Activated CD4-positive, alpha-beta T cell treated with anti-CD3 and anti-CD28 coated beads for 36 hours (primary cell): ENCODE measurements around the gene TBX10. TPM values are rescaled to one million over a fixed set of nuclear protein-coding genes. Genes with fewer than 3 reads are reported as not detected.

Experiments used
- ATAC-seq: fragments of 200-7000 bp; cut with Tn5 transposase; one replicate; pipeline ENCODE4 v1.10.0; 2021; ENCODE audit warnings: mild to moderate bottlenecking, moderate library complexity
- CTCF ChIA-PET: fragments of 350-600 bp; sonication (Branson Sonifier 250); formaldehyde crosslinking; loops from one replicate; lab custom pipeline; 2021; ENCODE audit warnings: antibody characterized with exemption; lab: Charles Lee
- POLR2A ChIA-PET: fragments of 350-600 bp; sonication (Branson Sonifier 250); formaldehyde crosslinking; loops from one replicate; lab custom pipeline; 2021; ENCODE audit warnings: antibody characterized with exemption, inconsistent platforms; lab: Charles Lee
- DNase-seq: peaks from one replicate; pipeline ENCODE4 v3.0.0-alpha.2; 2020
- H3K27ac Mint-ChIP-seq: one replicate; pipeline ENCODE4 v1.8.0; 2021; ENCODE audit warnings: mixed read lengths
- H3K27me3 Mint-ChIP-seq: one replicate; pipeline ENCODE4 v1.8.0; 2021; ENCODE audit warnings: mixed read lengths
- H3K36me3 Mint-ChIP-seq: one replicate; pipeline ENCODE4 v1.8.0; 2021; ENCODE audit warnings: low read depth, mixed read lengths
- H3K4me1 Mint-ChIP-seq: one replicate; pipeline ENCODE4 v1.8.0; 2021; ENCODE audit warnings: mixed read lengths
- H3K4me3 Mint-ChIP-seq: one replicate; pipeline ENCODE4 v1.8.0; 2021; ENCODE audit warnings: mild to moderate bottlenecking, moderate library complexity, mixed read lengths
- H3K9me3 Mint-ChIP-seq: one replicate; pipeline ENCODE4 v1.8.0; 2021; ENCODE audit warnings: low read depth, mixed read lengths
- intact Hi-C, 2 experiments: fragments of 100-400 bp; cut with DNase I in 1 of 2; cut with micrococcal nuclease in 1 of 2; formaldehyde crosslinking; loops; one replicate each; pipeline versions ENCODE4 v1.14.2 to v1.15.1; 2022 to 2024; cut with DNase I, micrococcal nuclease
- total RNA-seq, 2 experiments: library from RNA; stranded (reverse); gene quantifications; one replicate each; pipeline ENCODE4 v1.2.3, GENCODE V29; 2021

Gene TBX10
- total RNA-seq, 2 experiments from 2014 or later: not detected

DNA sequence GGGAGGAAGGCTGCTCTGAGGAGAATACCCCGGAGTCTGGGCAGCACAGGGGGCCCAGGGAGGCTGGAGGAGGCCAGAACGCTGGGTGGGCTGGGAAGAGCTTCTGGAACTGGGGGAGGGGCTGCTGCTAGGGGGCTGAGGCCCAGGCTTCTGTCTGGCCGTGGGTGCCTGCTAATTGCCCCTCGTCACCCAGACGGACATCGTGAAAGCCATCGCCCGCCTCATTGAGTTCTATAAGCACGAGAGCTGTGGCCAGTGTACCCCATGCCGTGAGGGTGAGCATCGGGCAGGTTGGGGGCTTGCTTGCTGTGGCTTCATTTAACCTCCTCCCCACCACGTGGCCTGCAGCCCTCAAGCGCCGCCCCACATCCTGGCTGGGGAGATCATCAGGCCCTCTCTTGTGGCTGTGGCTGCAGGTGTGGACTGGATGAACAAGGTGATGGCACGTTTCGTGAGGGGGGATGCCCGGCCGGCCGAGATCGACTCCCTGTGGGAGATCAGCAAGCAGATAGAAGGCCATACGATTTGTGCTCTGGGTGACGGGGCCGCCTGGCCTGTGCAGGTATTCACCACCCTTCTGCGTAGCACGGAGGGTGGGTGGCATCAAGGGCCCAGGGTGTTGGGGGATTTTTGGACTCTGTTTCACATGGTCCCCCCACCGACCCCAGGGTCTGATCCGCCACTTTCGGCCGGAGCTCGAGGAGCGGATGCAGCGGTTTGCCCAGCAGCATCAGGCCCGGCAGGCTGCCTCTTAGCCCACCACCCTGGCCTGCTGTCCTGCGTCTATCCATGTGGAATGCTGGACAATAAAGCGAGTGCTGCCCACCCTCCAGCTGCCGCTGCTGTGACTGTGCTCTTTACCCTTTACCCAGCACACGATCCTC is 27.6 kb downstream of the TBX10 start:
- ChIA-PET CTCF (interaction anchor here (0.7 to 1.0 kb wide), 2 partner anchors 18 to 646 kb away, joined by 3 to 4 read pairs; partner anchors contain the start of gene NUDT8), POLR2A (no interaction called here)
- H3K27me3 Mint-ChIP-seq: no peaks in the 10 kb centered on the region
- H3K4me1 Mint-ChIP-seq: peaks cover 35% of the 10 kb centered on the region
- peak overlapping the region; percentile 63 for H3K27ac Mint-ChIP-seq
- intact Hi-C loops: loop anchor here in 1 of 2 experiments (5.0 kb wide), 1 partner anchor 105 kb away; the partner anchor contains the start of genes CDK2AP2 and PITPNM1
- DNase-seq (no peak), ATAC-seq (no peak)
- H3K36me3 Mint-ChIP-seq: peaks cover 29% of the 10 kb centered on the region
- no peaks in the 10 kb centered on the region for H3K9me3 Mint-ChIP-seq
- H3K4me3 Mint-ChIP-seq: no peak overlapping the region

DNA sequence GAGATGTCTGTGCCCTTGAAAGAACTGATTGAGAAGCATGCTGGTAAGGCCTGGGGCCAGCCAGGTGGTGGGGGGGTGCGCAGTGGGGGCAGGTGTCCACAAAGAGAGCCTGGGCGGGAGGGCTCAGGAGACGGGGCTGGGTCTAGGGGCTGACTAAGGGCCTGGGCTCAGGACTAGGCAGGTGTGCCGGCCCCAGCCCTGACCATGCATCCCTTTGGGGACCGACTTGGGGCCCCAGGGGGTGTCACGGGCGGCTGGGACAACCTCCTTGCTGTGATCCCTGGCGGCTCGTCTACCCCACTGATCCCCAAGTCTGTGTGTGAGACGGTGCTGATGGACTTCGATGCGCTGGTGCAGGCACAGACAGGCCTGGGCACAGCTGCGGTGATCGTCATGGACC is 28.4 kb downstream of the TBX10 start:
- Mint-ChIP-seq H3K9me3 (no peaks in the 10 kb centered on the region), H3K27me3 (no peaks in the 10 kb centered on the region), H3K4me1 (peaks cover 35% of the 10 kb centered on the region), H3K4me3 (no peak overlapping the region), H3K36me3 (peaks cover 29% of the 10 kb centered on the region), H3K27ac (no peak overlapping the region)
- CTCF ChIA-PET: interaction anchor here (0.7 kb wide), 1 partner anchor 645 kb away, joined by 3 read pairs; no protein-coding TSS in a partner anchor
- POLR2A ChIA-PET: no interaction called here
- ATAC-seq (no peak), DNase-seq (no peak)
- intact Hi-C loops: loop anchor here in 1 of 2 experiments (5.0 kb wide), 1 partner anchor 104 kb away; the partner anchor contains the start of genes CDK2AP2 and PITPNM1

DNA sequence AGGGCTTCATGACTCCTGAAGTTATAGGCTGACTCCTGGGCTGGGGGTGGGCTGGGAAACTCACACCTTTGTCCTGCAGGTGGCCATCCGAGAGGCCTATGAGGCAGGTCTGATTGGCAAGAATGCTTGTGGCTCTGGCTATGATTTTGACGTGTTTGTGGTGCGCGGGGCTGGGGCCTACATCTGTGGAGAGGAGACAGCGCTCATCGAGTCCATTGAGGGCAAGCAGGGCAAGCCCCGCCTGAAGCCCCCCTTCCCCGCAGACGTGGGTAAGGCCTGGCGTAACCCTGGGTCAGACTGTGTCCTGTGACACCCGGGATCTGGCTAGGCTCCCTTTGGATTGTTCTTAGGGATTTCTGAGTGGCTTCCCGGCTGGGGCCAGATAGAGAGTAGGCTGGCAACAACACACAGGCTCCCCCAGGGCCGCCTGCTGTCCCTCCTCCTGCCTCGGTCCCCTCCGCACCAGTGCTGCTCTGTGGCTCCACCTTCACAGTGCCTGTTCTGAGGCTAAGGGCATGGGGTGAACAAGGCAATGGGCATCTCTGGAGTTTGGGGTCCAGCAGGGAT is 29.2 kb downstream of the TBX10 start:
- peaks cover 38% of the 10 kb centered on the region for H3K4me1 Mint-ChIP-seq
- ATAC-seq: no peak
- H3K9me3 Mint-ChIP-seq: no peaks in the 10 kb centered on the region
- H3K4me3 Mint-ChIP-seq: no peak overlapping the region
- no peak overlapping the region for H3K27ac Mint-ChIP-seq
- H3K36me3 Mint-ChIP-seq: peaks cover 29% of the 10 kb centered on the region
- intact Hi-C loops: loop anchor here in 1 of 2 experiments (5.0 kb wide), 1 partner anchor 103 kb away; the partner anchor contains the start of genes CDK2AP2 and PITPNM1
- ChIA-PET POLR2A (no interaction called here), CTCF (interaction anchor here (0.6 kb wide), 1 partner anchor 19 kb away, joined by 3 read pairs; the partner anchor contains the start of gene NUDT8)
- no peak for DNase-seq
- no peaks in the 10 kb centered on the region for H3K27me3 Mint-ChIP-seq

DNA sequence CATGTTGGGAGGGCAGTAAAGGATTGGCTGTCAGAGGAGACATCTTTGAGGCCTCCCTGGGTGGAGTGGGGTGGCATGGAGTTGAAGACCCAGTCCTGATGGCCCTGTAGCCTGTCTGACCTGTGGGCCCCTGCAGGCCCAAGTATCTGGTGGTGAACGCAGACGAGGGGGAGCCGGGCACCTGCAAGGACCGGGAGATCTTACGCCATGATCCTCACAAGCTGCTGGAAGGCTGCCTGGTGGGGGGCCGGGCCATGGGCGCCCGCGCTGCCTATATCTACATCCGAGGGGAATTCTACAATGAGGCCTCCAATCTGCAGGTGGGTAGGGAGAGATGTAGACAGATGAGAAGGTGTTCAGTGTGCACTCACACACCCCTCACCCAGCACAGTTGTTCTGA is 30.2 kb downstream of the TBX10 start:
- intact Hi-C loops: loop anchor here in 1 of 2 experiments (5.0 kb wide), 1 partner anchor 767 kb away; the partner anchor contains the start of gene RCE1
- H3K27ac Mint-ChIP-seq: no peak overlapping the region
- H3K27me3 Mint-ChIP-seq: no peaks in the 10 kb centered on the region
- H3K4me3 Mint-ChIP-seq: no peak overlapping the region
- CTCF ChIA-PET: interaction anchor here (0.6 to 1.0 kb wide), 4 partner anchors 21 to 102 kb away, joined by 3 to 4 read pairs (median 3); partner anchors contain the start of gene GSTP1
- no peak for DNase-seq
- ATAC-seq: no peak
- peaks cover 28% of the 10 kb centered on the region for H3K4me1 Mint-ChIP-seq
- no peaks in the 10 kb centered on the region for H3K9me3 Mint-ChIP-seq
- H3K36me3 Mint-ChIP-seq: peaks cover 29% of the 10 kb centered on the region
- POLR2A ChIA-PET: no interaction called here

DNA sequence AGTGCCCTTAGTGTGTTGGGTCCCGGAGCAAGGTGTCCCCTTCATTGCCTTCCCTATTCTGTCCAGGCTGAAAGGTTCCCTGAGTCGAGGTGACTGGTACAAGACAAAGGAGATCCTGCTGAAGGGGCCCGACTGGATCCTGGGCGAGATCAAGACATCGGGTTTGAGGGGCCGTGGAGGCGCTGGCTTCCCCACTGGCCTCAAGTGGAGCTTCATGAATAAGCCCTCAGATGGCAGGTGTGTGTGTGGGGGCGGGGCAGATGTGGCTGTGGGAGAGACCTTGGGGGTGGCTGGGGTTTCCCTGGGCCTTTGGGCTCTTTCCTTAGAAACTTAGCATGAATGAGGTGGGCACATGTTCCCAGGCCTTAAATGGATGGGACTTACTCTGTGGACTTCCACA is 31.1 kb downstream of the TBX10 start:
- Mint-ChIP-seq H3K4me3 (peak overlapping the region; percentile 92), H3K27ac (peak overlapping the region; percentile 47), H3K9me3 (no peaks in the 10 kb centered on the region), H3K27me3 (no peaks in the 10 kb centered on the region), H3K4me1 (peaks cover 21% of the 10 kb centered on the region), H3K36me3 (peaks cover 26% of the 10 kb centered on the region)
- CTCF ChIA-PET: interaction anchor here (0.6 to 1.0 kb wide), 5 partner anchors 9 to 36 kb away, joined by 3 to 4 read pairs (median 3); partner anchors contain the start of gene GSTP1
- DNase-seq: no peak
- ATAC-seq: no peak
- POLR2A ChIA-PET: no interaction called here
- intact Hi-C loops: loop anchor here in 1 of 2 experiments (5.0 kb wide), 1 partner anchor 766 kb away; the partner anchor contains the start of gene RCE1

DNA sequence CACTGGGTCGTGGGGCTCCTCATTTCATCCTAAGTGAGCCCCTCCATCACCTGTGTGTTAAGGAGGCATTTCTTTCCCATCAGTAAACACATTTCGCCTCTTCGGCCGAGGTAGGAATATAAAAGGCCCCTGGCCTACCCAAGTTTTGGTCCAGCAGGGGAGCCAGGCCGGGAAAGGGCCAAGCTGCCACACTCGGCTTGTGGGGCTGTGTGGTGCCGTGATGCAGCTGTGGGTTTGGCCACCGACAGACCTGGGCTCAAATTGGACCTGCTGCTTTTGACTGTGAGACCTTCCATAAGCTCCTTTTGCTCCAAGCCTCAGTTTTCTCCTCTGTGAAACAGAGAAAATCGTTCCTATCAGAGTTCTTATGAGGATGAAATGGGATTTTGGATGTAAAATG is 32.1 kb downstream of the TBX10 start:
- Mint-ChIP-seq H3K27me3 (peaks cover 6% of the 10 kb centered on the region), H3K4me3 (peak overlapping the region; percentile 92), H3K9me3 (no peaks in the 10 kb centered on the region), H3K4me1 (peaks cover 16% of the 10 kb centered on the region), H3K27ac (peak overlapping the region; percentile 90), H3K36me3 (peaks cover 23% of the 10 kb centered on the region)
- CTCF ChIA-PET: interaction anchor here (0.7 to 1.2 kb wide), 4 partner anchors 10 to 52 kb away, joined by 3 read pairs; partner anchors contain the start of gene GSTP1
- POLR2A ChIA-PET: interaction anchor here (0.7 kb wide), 1 partner anchor 9 kb away, joined by 3 read pairs; no protein-coding TSS in a partner anchor
- ATAC-seq (no peak), DNase-seq (no peak)
- intact Hi-C loops: loop anchor here in 1 of 2 experiments (5.0 kb wide), 1 partner anchor 765 kb away; the partner anchor contains the start of gene RCE1

DNA sequence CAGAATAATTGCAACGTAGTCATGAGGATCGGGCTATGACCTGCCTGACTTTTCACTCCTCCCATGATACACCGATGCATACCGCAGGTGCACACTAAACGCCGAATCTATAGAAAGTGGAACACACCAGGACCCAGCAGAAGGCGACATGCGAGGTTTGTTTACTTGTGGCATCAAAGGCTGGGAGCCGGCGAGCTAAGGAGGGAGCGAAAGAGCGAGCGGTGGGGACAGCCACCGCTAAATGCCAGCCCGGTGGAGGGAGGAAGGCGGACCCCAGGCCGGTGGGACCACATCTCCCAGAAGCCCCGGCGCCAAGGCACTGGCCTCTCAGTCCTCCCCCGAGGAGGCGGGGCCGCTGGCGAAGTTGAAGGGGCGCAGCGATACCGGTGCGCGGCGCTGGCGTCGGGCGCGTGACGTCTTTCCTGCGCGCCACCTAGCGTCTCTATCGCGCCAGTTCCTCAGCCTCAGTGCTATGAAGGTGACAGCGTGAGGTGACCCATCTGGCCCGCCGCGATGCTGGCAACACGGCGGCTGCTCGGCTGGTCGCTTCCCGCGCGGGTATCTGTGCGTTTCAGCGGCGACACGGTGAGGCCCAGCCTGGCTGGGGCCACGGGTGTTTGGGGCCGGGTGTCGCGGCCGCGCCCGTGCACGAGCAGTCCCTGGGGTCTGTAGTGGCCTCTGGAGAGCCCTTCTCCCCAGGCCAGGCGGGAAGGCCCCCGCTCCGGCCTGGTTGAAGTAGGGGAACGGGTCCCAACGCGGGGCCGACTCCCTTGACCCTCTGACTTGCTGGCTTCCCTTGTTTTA is 32.9 kb downstream of the TBX10 start, which contains the start of gene NDUFV1:
NDUFV1 (plus strand) TSS at position 445 of the 804 bp plus-strand sequence; CDS start at position 514, 69 bp downstream.
- H3K4me1 Mint-ChIP-seq: peaks cover 16% of the 10 kb centered on the region
- ATAC-seq: peak; percentile 100
- H3K36me3 Mint-ChIP-seq: peaks cover 18% of the 10 kb centered on the region
- H3K27me3 Mint-ChIP-seq: peaks cover 8% of the 10 kb centered on the region
- POLR2A ChIA-PET: no interaction called here
- CTCF ChIA-PET: interaction anchor here (1.2 kb wide), 1 partner anchor 53 kb away, joined by 3 read pairs; no protein-coding TSS in a partner anchor
- peak within 1 kb of the TSS; percentile 92 for H3K4me3 Mint-ChIP-seq
- H3K9me3 Mint-ChIP-seq: no peaks in the 10 kb centered on the region
- DNase-seq: peak; percentile 98
- H3K27ac Mint-ChIP-seq: peak within 1 kb of the TSS; percentile 90
- intact Hi-C loops: loop anchor here (1.0 to 5.0 kb wide), 11 partner anchors 8 to 764 kb away; partner anchors contain the start of genes GSTP1 (in 2 of the 2), CDK2AP2 (in 1 of the 2), PC (in 1 of the 2) and POLD4 (in 1 of the 2)

DNA sequence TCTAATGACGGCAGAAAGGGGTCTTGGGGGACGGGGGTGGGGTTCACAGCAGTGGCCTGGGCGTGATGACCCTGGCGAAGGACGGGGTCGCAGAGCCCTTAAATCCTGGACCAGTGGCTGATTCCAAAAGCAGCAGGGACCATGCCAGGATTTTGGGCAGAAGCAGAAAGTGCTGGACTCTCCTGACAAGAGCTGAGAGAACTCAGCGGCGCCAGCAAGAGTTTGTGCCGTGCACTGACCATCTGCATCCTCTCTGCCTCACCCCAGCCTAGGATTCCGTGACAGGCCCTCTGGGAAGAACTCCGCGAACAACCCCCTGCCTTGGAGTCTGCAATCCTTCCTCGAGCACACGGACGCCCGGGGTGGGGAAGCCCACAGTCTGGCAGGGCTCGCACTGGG is 33.5 kb downstream of the TBX10 start:
- Mint-ChIP-seq H3K4me1 (peaks cover 16% of the 10 kb centered on the region), H3K4me3 (peak overlapping the region; percentile 92), H3K9me3 (no peaks in the 10 kb centered on the region), H3K27ac (peak overlapping the region; percentile 64), H3K27me3 (peaks cover 9% of the 10 kb centered on the region), H3K36me3 (peaks cover 18% of the 10 kb centered on the region)
- intact Hi-C loops: loop anchor here (1.0 to 5.0 kb wide), 11 partner anchors 8 to 764 kb away; partner anchors contain the start of genes GSTP1 (in 2 of the 2), CDK2AP2 (in 1 of the 2), PC (in 1 of the 2) and POLD4 (in 1 of the 2)
- ATAC-seq (no peak), DNase-seq (no peak)
- ChIA-PET POLR2A (no interaction called here), CTCF (no interaction called here)

DNA sequence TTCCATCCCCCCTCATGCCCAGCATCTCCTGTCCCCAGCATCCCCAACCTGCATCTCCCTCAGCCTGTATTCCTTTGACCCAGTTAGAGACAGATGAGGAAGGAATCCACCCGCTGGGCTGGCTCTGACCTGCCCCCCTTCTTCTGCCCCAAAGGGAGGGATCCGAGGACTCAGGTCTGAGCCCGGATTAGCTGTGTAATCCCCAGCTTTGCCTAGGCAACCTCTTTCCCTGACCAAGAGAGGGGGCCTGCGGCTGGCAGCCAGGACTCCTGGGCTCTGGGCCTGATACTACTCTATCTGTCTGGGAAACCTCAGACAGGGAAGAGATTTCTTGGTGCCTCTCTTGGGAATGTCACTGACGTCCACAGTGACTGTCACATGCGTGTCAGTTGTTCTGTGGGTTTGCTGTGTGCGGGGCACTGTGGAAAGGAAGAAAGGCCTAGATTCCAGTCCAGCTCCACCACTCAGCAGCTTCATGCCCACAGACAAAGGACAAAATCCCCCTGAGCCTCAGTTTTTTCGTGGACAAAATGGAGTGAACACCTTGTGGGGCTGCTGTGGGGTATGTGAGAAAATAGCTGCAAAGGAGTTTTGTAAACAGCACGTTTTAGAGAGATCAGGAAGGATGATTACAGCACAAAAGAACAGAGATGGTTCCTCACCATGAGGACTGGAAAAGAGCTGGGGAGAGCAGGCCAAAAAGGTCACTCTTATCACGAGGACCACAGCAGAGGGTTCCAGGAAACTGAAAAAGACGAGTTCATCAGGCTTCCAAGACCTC is 34.1 kb downstream of the TBX10 start:
- Mint-ChIP-seq H3K4me3 (peak overlapping the region; percentile 92), H3K27me3 (peaks cover 14% of the 10 kb centered on the region), H3K4me1 (peaks cover 16% of the 10 kb centered on the region), H3K9me3 (no peaks in the 10 kb centered on the region), H3K36me3 (peaks cover 18% of the 10 kb centered on the region), H3K27ac (peak overlapping the region; percentile 78)
- intact Hi-C loops: loop anchor here (1.0 to 5.0 kb wide), 11 partner anchors 9 to 763 kb away; partner anchors contain the start of genes GSTP1 (in 2 of the 2), CDK2AP2 (in 1 of the 2), PC (in 1 of the 2) and POLD4 (in 1 of the 2)
- DNase-seq: no peak
- no peak for ATAC-seq
- ChIA-PET POLR2A (no interaction called here), CTCF (interaction anchor here (1.0 kb wide), 1 partner anchor 25 kb away, joined by 3 read pairs; no protein-coding TSS in a partner anchor)
